ENCODE results near the gene PHF21B. TPM values are rescaled to one million over a fixed set of nuclear protein-coding genes. Genes with fewer than 3 reads are reported as not detected.
"Not testable (repeated sequence)": the region's sequence is repeated elsewhere in the genome, so short reads cannot be mapped to it uniquely, and the experiment has no call there.

Gene PHF21B
- total and polyA plus RNA-seq, 3 donors from 2014 or later = 8.5 to 37.9 (median 19.0) TPM

DNA sequence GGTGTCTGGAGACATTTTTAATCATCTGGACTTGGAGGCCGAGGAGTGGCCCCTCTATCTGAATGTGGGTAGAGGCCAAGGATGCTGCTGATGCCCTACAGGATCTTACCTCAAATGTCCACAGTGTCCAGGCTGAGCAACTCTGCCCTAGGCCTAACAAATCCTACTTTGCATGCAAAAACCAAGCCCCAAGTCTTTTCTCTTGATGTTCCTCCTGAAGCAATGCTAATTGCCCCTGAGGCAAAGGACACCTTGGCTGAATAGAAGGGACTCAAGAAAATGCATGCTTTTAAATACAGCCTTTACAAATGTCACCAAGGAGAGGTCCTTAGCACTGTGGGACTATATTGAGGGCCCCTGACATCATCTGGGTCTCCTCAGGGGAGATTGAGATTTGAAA is 43.8 kb upstream of the PHF21B start:
- no peaks in the 10 kb centered on the region for H3K4me1 ChIP-seq
- TF ChIP-seq, protein P1, sequence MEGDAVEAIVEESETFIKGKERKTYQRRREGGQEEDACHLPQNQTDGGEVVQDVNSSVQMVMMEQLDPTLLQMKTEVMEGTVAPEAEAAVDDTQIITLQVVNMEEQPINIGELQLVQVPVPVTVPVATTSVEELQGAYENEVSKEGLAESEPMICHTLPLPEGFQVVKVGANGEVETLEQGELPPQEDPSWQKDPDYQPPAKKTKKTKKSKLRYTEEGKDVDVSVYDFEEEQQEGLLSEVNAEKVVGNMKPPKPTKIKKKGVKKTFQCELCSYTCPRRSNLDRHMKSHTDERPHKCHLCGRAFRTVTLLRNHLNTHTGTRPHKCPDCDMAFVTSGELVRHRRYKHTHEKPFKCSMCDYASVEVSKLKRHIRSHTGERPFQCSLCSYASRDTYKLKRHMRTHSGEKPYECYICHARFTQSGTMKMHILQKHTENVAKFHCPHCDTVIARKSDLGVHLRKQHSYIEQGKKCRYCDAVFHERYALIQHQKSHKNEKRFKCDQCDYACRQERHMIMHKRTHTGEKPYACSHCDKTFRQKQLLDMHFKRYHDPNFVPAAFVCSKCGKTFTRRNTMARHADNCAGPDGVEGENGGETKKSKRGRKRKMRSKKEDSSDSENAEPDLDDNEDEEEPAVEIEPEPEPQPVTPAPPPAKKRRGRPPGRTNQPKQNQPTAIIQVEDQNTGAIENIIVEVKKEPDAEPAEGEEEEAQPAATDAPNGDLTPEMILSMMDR (IDR thresholded peaks at IDR 0.05) = no peak
- no peak for TF ChIP-seq POLR2A (IDR thresholded peaks at IDR 0.05)
- H3K4me3 ChIP-seq = no peak overlapping the region
- intact Hi-C loops (cut with DNase I; ENCODE audit: low total_unique reads) = no loop called here
- DNase-seq = no peak
- H3K9me3 ChIP-seq = no peaks in the 10 kb centered on the region
- 50 to 80% methylated on average over 1 of the region's 1 CpG for WGBS, 2 donors
- no peaks in the 10 kb centered on the region for H3K27me3 ChIP-seq
- no peaks in the 10 kb centered on the region for H3K36me3 ChIP-seq (ENCODE audit: low read depth, missing control alignments)
- no peak overlapping the region for H3K27ac ChIP-seq

DNA sequence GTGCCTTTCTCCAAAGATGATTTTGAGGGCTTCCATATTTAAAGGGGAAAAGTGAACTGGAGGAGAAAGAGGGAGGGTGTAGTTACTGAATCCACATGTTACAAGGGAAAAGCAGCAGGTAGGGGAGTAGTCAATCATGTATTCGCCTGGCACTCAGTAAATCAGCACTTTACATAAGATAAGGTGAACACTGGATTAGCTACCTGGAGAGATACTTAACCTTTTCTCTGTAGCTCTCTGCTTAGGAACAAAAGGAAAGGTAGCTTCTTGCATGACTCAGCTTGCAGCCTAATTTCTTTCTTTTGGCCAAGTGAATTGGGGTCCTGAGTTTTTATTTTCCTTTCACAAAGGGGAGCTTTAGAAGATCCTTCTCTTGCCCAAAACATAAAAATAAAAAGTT is 43.3 kb upstream of the PHF21B start:
- WGBS, 2 donors = 69 to 80% methylated on average over 1 of the region's 1 CpG
- Histone ChIP-seq H3K4me3 (no peak overlapping the region), H3K4me1 (no peaks in the 10 kb centered on the region), H3K9me3 (no peaks in the 10 kb centered on the region), H3K27ac (no peak overlapping the region), H3K27me3 (no peaks in the 10 kb centered on the region), H3K36me3 (ENCODE audit: low read depth, missing control alignments) (no peaks in the 10 kb centered on the region)
- intact Hi-C loops (cut with DNase I; ENCODE audit: low total_unique reads) = no loop called here
- TF ChIP-seq, protein P1 (IDR thresholded peaks at IDR 0.05) = no peak
- no peak for TF ChIP-seq POLR2A (IDR thresholded peaks at IDR 0.05)
- no peak for DNase-seq

DNA sequence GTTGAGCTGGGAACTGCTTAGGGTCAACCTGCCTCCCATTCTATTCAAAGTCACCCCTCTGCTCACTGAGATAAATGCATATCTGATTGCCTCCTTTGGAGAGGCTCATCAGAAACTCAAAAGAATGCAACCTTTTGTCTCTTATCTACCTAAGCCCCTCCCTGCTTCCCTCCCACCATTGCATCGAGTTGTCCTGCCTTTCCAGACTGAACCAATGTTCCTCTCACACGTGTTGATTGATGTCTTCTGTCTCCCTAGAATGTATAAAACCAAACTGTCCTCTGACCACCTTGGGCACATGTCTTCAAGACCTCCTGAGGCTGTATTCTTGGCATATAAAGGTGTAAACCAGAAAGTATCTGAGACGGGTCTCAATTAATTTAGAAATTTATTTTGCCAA is 42.9 kb upstream of the PHF21B start:
- H3K27me3 ChIP-seq = not testable (repeated sequence)

DNA sequence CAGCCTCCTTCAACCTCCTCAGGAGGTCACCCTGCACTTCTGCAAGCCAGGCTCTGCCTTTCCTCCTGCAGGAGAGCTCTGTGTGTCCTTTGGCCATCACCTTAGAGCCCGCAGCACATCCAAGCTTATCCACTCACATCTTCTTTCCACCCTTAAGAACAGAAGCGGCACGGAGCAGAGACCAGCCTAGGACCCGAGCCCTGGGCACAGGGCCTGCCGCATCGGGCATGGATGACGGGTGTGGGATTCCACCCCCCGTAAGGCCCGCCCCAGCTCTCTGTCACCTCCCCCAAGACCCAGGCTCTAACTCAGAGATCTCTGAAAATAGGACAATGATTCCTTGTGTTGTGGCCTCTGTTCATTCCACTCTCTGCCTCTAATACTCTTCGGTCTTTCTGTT is 42.1 kb upstream of the PHF21B start:
- no peak for DNase-seq
- WGBS, 2 donors = 84 to 94% methylated on average over 8 to 10 of the region's 10 CpGs
- Histone ChIP-seq H3K27me3 (no peaks in the 10 kb centered on the region), H3K4me1 (no peaks in the 10 kb centered on the region), H3K36me3 (ENCODE audit: low read depth, missing control alignments) (no peaks in the 10 kb centered on the region), H3K9me3 (no peaks in the 10 kb centered on the region), H3K4me3 (no peak overlapping the region), H3K27ac (no peak overlapping the region)
- TF ChIP-seq, protein P1 (IDR thresholded peaks at IDR 0.05) = no peak
- TF ChIP-seq POLR2A (IDR thresholded peaks at IDR 0.05) = no peak
- intact Hi-C loops (cut with DNase I; ENCODE audit: low total_unique reads) = no loop called here

More for the DNA sequence above, 42.9 kb upstream of the PHF21B start:
- H3K4me3 ChIP-seq; H3K36me3 ChIP-seq (ENCODE audit: low read depth, missing control alignments); intact Hi-C loops (cut with DNase I; ENCODE audit: low total_unique reads); H3K4me1 ChIP-seq; H3K9me3 ChIP-seq; H3K27ac ChIP-seq; DNase-seq: not testable (repeated sequence)
- WGBS, 2 donors = 46 to 53% methylated on average over 3 of the region's 3 CpGs

DNA sequence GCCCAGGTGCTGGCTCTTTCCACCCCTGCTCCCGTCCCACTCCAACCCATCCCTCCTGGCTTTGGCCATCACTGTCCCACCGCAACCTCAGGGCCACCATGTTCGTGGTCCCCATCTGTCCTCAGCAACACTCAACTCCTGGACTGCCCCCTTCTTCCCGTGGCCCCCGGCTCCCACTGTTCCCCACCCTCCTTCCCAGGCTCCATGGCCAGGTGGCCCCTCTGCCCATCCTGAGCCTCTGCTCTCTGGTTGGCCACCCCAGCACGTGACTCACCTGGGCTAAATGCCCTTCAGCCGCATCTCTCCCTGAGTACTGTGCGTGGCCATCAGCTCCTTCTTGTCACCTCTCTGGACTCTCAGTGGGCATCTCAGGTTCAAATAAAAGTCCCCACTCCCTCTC is 41.6 kb upstream of the PHF21B start:
- DNase-seq = no peak
- H3K27me3 ChIP-seq = no peaks in the 10 kb centered on the region
- TF ChIP-seq, protein P1 (IDR thresholded peaks at IDR 0.05) = no peak
- TF ChIP-seq POLR2A (IDR thresholded peaks at IDR 0.05) = no peak
- no peak overlapping the region for H3K27ac ChIP-seq
- H3K36me3 ChIP-seq (ENCODE audit: low read depth, missing control alignments) = no peaks in the 10 kb centered on the region
- WGBS, 2 donors = 83 to 90% methylated on average over 8 of the region's 8 CpGs
- intact Hi-C loops (cut with DNase I; ENCODE audit: low total_unique reads) = no loop called here
- no peaks in the 10 kb centered on the region for H3K9me3 ChIP-seq
- no peaks in the 10 kb centered on the region for H3K4me1 ChIP-seq
- H3K4me3 ChIP-seq = no peak overlapping the region
